PC-3 (cell line): Measurements from ENCODE around the gene STAT4. TPM values are rescaled to one million over a fixed set of nuclear protein-coding genes. Genes with fewer than 3 reads are reported as not detected.

Experiments used
- ATAC-seq: fragments of 200-7000 bp; cut with Tn5 transposase; 2 replicates; pipeline ENCODE4 v1.9.1; 2020; ENCODE audit warnings: mild to moderate bottlenecking, moderate library complexity
- BruUV-seq: library from RNA; stranded (reverse); fragments of 400-500 nt; replicated peaks from 2 replicates; lab custom pipeline; 2021; lab: Mats Ljungman, UMichigan
- CTCF ChIA-PET: fragments of 300-600 bp; sonication (Branson Sonifier 250); formaldehyde crosslinking; loops from one replicate; lab custom pipeline; 2022; ENCODE audit warnings: antibody characterized with exemption; lab: Charles Lee
- POLR2A ChIA-PET: fragments of 300-600 bp; sonication (Branson Sonifier 250); formaldehyde crosslinking; loops from one replicate; lab custom pipeline; 2022; ENCODE audit warnings: antibody characterized with exemption; ENCODE audit not compliant: unreplicated experiment; lab: Charles Lee
- DNase-seq: peaks from one replicate; pipeline ENCODE4 v3.0.0-alpha.2; 2015
- H2AFZ ChIP-seq: fragments of 300-600 bp; sonication (generic); 2 replicates; pipeline ENCODE4 v1.6.0; 2016; ENCODE audit warnings: antibody characterized with exemption, low read length
- H3F3A ChIP-seq: fragments of 300-600 bp; sonication (generic); one replicate; pipeline ENCODE4 v1.6.0; 2017; ENCODE audit warnings: antibody characterized with exemption, low read length, control low read depth, mild to moderate bottlenecking; ENCODE audit not compliant: unreplicated experiment
- H3K27ac ChIP-seq: fragments of 300-600 bp; sonication (generic); 2 replicates; pipeline ENCODE4 v1.5.1; 2016; ENCODE audit warnings: mild to moderate bottlenecking, low read length
- H3K27me3 ChIP-seq: fragments of 300-600 bp; sonication (generic); 2 replicates; pipeline ENCODE4 v1.6.1; 2016; ENCODE audit warnings: low read length, mixed read lengths
- H3K36me3 ChIP-seq: fragments of 300-600 bp; sonication (generic); 2 replicates; pipeline ENCODE4 v1.6.1; 2016; ENCODE audit warnings: low read depth, mixed run types, low read length, mixed read lengths
- H3K4me1 ChIP-seq: fragments of 300-600 bp; sonication (generic); 2 replicates; pipeline ENCODE4 v1.5.1; 2016; ENCODE audit warnings: low read length; ENCODE audit not compliant: insufficient read depth
- H3K4me2 ChIP-seq: fragments of 300-600 bp; sonication (generic); 2 replicates; pipeline ENCODE4 v1.6.0; 2016; ENCODE audit warnings: low read length
- H3K4me3 ChIP-seq: fragments of 300-600 bp; sonication (generic); 2 replicates; pipeline ENCODE4 v1.5.1; 2016; ENCODE audit warnings: mild to moderate bottlenecking, low read length, mixed read lengths
- H3K79me2 ChIP-seq: fragments of 300-600 bp; sonication (generic); 2 replicates; pipeline ENCODE4 v1.6.1; 2017; ENCODE audit warnings: low read length, mixed read lengths
- H3K9ac ChIP-seq: fragments of 300-600 bp; sonication (generic); 2 replicates; pipeline ENCODE4 v1.6.0; 2016; ENCODE audit warnings: mild to moderate bottlenecking, low read length
- H3K9me2 ChIP-seq: fragments of 300-600 bp; sonication (generic); replicated peaks from 2 replicates; pipeline ENCODE4 v1.6.1; 2016; ENCODE audit warnings: mixed run types, low read length, mixed read lengths
- H3K9me3 ChIP-seq: fragments of 300-600 bp; sonication (generic); 2 replicates; pipeline ENCODE4 v1.6.1; 2016; ENCODE audit warnings: low read length, mixed read lengths
- H4K20me1 ChIP-seq: fragments of 300-600 bp; sonication (generic); 2 replicates; pipeline ENCODE4 v1.6.1; 2016; ENCODE audit warnings: low read length, mixed read lengths
- EZH2 ChIP-seq: fragments of 300-600 bp; sonication (generic); IDR thresholded peaks from one replicate; pipeline ENCODE4 v1.6.1; 2017; ENCODE audit warnings: antibody characterized with exemption, mild to moderate bottlenecking, low read length; ENCODE audit not compliant: unreplicated experiment
- EZH2phosphoT487 ChIP-seq: fragments of 300-600 bp; sonication (generic); IDR thresholded peaks from 2 replicates; pipeline ENCODE4 v1.6.1; 2018; ENCODE audit warnings: mild to moderate bottlenecking, antibody characterized with exemption, low read length, borderline replicate concordance
- intact Hi-C: fragments of 100-400 bp; cut with micrococcal nuclease; formaldehyde crosslinking; loops from 2 replicates; pipeline ENCODE4 v1.9.0; 2023
- total RNA-seq: library from RNA; depleted of rRNA; stranded (reverse); fragments of >200 nt; gene quantifications from 2 replicates; pipeline ENCODE4 v1.2.3, GENCODE V29; 2014; rRNA removed
- TF ChIP-seq, protein P1 (sequence below): fragments of 300-600 bp; sonication (generic); conservative IDR thresholded peaks from 2 replicates; pipeline ENCODE4 v1.5.1; 2017; ENCODE audit warnings: antibody characterized with exemption, low read depth, mild to moderate bottlenecking, low read length

Gene STAT4
- total RNA-seq, 1 experiment from 2014 or later: 1.6 TPM

DNA sequence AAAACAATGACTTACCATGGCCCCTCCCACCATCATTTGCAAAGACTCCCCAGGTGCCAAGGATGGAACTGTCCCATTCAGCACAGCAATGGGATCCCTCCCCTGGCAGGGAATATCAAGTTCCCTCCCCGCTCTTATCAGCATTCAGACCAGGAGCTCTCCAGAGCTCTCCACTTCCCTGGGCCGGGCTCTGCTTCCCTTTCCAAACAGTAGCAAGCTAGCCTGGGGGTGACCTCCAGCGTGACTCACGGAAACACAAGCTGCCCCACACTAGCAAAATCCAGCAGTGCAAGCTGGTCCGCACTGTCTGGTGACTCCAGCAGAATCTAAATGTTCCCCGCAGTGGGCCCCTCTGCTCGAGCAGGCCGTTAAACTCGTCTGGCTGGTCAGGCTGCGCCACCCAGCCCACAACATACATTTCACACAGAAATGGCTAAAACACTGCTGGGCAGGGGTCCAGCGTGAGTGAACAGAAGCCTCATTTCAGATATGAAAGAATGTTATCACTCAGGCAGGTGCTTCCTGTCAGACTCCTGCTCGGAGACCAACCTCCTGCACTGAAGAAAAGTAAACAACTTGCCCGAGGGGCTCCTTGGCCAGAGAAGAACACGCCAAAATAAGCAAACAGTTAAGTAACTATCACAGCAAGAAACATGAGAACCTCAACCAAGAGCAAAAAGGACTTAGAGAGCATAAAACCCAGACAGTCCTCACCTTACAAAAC is 170.7 kb downstream of the STAT4 start:
- peak overlapping the region; percentile 21; the same call in 1 of the 2 replicates for H3K4me3 ChIP-seq
- H3K79me2 ChIP-seq: no peaks in the 10 kb centered on the region
- no peaks in the 10 kb centered on the region for H3K27me3 ChIP-seq
- no peak overlapping the region for H2AFZ ChIP-seq
- H3K4me1 ChIP-seq: peaks cover 43% of the 10 kb centered on the region
- no peaks in the 10 kb centered on the region for H3F3A ChIP-seq
- POLR2A ChIA-PET: no interaction called here
- peak overlapping the region; percentile 43; the same call in 1 of the 2 replicates for H3K4me2 ChIP-seq
- no TSS peak for BruUV-seq
- intact Hi-C loops: no loop called here
- H3K9me3 ChIP-seq: no peaks in the 10 kb centered on the region
- H3K9me2 ChIP-seq: no peaks in the 10 kb centered on the region
- CTCF ChIA-PET: interaction anchor here (0.5 to 0.6 kb wide), 2 partner anchors 12 to 85 kb away, joined by 3 to 8 read pairs; no protein-coding TSS in a partner anchor
- TF ChIP-seq EZH2phosphoT487 (no peak), EZH2 (no peak)
- TF ChIP-seq, protein P1, sequence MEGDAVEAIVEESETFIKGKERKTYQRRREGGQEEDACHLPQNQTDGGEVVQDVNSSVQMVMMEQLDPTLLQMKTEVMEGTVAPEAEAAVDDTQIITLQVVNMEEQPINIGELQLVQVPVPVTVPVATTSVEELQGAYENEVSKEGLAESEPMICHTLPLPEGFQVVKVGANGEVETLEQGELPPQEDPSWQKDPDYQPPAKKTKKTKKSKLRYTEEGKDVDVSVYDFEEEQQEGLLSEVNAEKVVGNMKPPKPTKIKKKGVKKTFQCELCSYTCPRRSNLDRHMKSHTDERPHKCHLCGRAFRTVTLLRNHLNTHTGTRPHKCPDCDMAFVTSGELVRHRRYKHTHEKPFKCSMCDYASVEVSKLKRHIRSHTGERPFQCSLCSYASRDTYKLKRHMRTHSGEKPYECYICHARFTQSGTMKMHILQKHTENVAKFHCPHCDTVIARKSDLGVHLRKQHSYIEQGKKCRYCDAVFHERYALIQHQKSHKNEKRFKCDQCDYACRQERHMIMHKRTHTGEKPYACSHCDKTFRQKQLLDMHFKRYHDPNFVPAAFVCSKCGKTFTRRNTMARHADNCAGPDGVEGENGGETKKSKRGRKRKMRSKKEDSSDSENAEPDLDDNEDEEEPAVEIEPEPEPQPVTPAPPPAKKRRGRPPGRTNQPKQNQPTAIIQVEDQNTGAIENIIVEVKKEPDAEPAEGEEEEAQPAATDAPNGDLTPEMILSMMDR: no peak
- ATAC-seq (peak; percentile 36), DNase-seq (peak; percentile 62)
- peaks cover 84% of the 10 kb centered on the region for H3K36me3 ChIP-seq
- no peaks in the 10 kb centered on the region for H4K20me1 ChIP-seq
- peak overlapping the region; percentile 61 for H3K27ac ChIP-seq
- H3K9ac ChIP-seq: no peak overlapping the region

Other genes with a start within 250 kb of the STAT4 start
- gene STAT1, start 136.8 kb downstream of the STAT4 start, total RNA-seq: 45.6 and 47.9 TPM in 2 replicates
- 88.0 and 93.0 TPM in 2 replicates for gene MYO1B, start 94.4 kb upstream of the STAT4 start, total RNA-seq